Suprapubic skin (tissue), 4 donors: ENCODE data around the gene ENPP1. TPM values are rescaled to one million over a fixed set of nuclear protein-coding genes. Genes with fewer than 3 reads are reported as not detected.
"Not testable (repeated sequence)": the region's sequence is repeated elsewhere in the genome, so short reads cannot be mapped to it uniquely, and the experiment has no call there.

ENCODE experiments used
- DNase-seq, 2 donors: peaks; one replicate each; pipeline ENCODE4 v3.0.0-alpha.2; 2019; ENCODE audit warnings: low spot score in 2 of 2
- H3K27ac ChIP-seq: fragments of 200-600 bp; sonication (generic); one replicate; pipeline ENCODE4 v1.5.1; 2019
- H3K27me3 ChIP-seq: fragments of 200-600 bp; sonication (generic); one replicate; pipeline ENCODE4 v1.5.1; 2019
- H3K36me3 ChIP-seq: fragments of 200-600 bp; sonication (generic); one replicate; pipeline ENCODE4 v1.5.1; 2019
- H3K4me1 ChIP-seq: fragments of 200-600 bp; sonication (generic); one replicate; pipeline ENCODE4 v1.5.1; 2019
- H3K4me3 ChIP-seq: fragments of 200-600 bp; sonication (generic); one replicate; pipeline ENCODE4 v1.5.1; 2019; ENCODE audit warnings: mild to moderate bottlenecking
- H3K9me3 ChIP-seq: fragments of 200-600 bp; sonication (generic); one replicate; pipeline ENCODE4 v1.5.1; 2019
- EP300 ChIP-seq: sonication (generic); formaldehyde crosslinking; IDR thresholded peaks from one replicate; pipeline ENCODE4 v1.6.1; 2017; ENCODE audit warnings: antibody characterized with exemption
- POLR2A ChIP-seq, 2 donors: fragments of 450-650 bp; IDR thresholded peaks; one replicate each; pipeline ENCODE4 v1.6.1; 2017; ENCODE audit warnings: antibody characterized with exemption in 2 of 2, mild to moderate bottlenecking in 2 of 2, moderate library complexity in 2 of 2
- POLR2AphosphoS5 ChIP-seq, 3 donors: sonication (generic); formaldehyde crosslinking; IDR thresholded peaks; one replicate each; pipeline ENCODE4 v1.6.1; 2017; ENCODE audit warnings: antibody characterized with exemption in 3 of 3
- WGBS: methylation state at CpG from one replicate; pipeline ENCODE4 v1.1.5; 2018; 5-methylcytosine and 5-hydroxymethylcytosine counted together
- total RNA-seq, 4 donors: library from RNA; depleted of rRNA; stranded (reverse); fragments of >200 nt; gene quantifications; one replicate each; pipeline ENCODE4 v1.1.0, GENCODE V29; 2016
- TF ChIP-seq, protein P1 (sequence below), 2 donors: fragments of 200-600 bp in 1 of 2; fragments of 450-650 bp in 1 of 2; sonication (generic) in 1 of 2; IDR thresholded peaks; one replicate each; pipeline ENCODE4 v1.5.1; 2016 to 2019; ENCODE audit warnings: antibody characterized with exemption in 2 of 2, mild to moderate bottlenecking in 1 of 2, moderate library complexity in 1 of 2

The ENPP1 gene
- total RNA-seq, 4 donors from 2014 or later, result 2.9 to 9.1 (median 4.0) TPM

DNA sequence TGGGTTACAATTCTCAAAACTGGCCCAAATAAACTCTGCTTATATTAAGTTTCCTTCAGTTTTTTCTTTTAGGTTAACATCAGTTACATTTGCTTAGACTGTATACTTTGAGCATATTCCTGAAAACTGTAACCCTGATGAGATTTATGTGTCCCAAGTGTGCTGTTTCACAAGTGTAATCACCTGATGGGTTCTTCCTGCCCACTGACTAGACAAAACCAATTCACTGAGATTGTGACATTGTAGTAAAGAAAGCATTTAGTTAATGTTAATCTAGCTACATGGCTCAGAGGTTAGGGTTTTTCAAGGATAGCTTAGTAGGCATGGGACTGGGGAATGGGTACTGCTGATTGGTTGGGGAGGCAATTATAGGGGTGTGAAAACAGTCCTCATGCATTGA is 89.8 kb downstream of the ENPP1 start:
- no peak overlapping the region for H3K27ac ChIP-seq
- no peak overlapping the region for H3K4me3 ChIP-seq
- H3K9me3 ChIP-seq, result no peaks in the 10 kb centered on the region
- DNase-seq, result no peak
- no peaks in the 10 kb centered on the region for H3K4me1 ChIP-seq
- no peaks in the 10 kb centered on the region for H3K36me3 ChIP-seq
- H3K27me3 ChIP-seq, result no peaks in the 10 kb centered on the region
- TF ChIP-seq POLR2A (IDR thresholded peaks at IDR 0.05) (no peak), EP300 (no peak), POLR2AphosphoS5 (IDR thresholded peaks at IDR 0.05) (no peak)
- TF ChIP-seq, protein P1, sequence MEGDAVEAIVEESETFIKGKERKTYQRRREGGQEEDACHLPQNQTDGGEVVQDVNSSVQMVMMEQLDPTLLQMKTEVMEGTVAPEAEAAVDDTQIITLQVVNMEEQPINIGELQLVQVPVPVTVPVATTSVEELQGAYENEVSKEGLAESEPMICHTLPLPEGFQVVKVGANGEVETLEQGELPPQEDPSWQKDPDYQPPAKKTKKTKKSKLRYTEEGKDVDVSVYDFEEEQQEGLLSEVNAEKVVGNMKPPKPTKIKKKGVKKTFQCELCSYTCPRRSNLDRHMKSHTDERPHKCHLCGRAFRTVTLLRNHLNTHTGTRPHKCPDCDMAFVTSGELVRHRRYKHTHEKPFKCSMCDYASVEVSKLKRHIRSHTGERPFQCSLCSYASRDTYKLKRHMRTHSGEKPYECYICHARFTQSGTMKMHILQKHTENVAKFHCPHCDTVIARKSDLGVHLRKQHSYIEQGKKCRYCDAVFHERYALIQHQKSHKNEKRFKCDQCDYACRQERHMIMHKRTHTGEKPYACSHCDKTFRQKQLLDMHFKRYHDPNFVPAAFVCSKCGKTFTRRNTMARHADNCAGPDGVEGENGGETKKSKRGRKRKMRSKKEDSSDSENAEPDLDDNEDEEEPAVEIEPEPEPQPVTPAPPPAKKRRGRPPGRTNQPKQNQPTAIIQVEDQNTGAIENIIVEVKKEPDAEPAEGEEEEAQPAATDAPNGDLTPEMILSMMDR (IDR thresholded peaks at IDR 0.05), result no peak

GRCh38 chr6:131898718-131899117 is 90.9 kb downstream of the ENPP1 start:
- Histone ChIP-seq H3K4me1 (no peaks in the 10 kb centered on the region), H3K36me3 (no peaks in the 10 kb centered on the region), H3K9me3 (no peaks in the 10 kb centered on the region), H3K4me3 (no peak overlapping the region), H3K27me3 (no peaks in the 10 kb centered on the region), H3K27ac (no peak overlapping the region)
- WGBS, result 88% methylated on average over 1 of the region's 1 CpG
- no peak for DNase-seq
- TF ChIP-seq, protein P1 (IDR thresholded peaks at IDR 0.05), result no peak
- no peak for TF ChIP-seq POLR2A (IDR thresholded peaks at IDR 0.05)
- no peak for TF ChIP-seq EP300
- no peak for TF ChIP-seq POLR2AphosphoS5 (IDR thresholded peaks at IDR 0.05)

- no peaks in the 10 kb centered on the region for H3K9me3 ChIP-seq
- H3K27me3 ChIP-seq, result no peaks in the 10 kb centered on the region
- H3K4me3 ChIP-seq, result no peak overlapping the region
- no peaks in the 10 kb centered on the region for H3K4me1 ChIP-seq
- TF ChIP-seq, protein P1 (IDR thresholded peaks at IDR 0.05), result no peak
- TF ChIP-seq EP300 (no peak), POLR2A (IDR thresholded peaks at IDR 0.05) (no peak), POLR2AphosphoS5 (IDR thresholded peaks at IDR 0.05) (no peak)
- H3K36me3 ChIP-seq, result no peaks in the 10 kb centered on the region
- no peak overlapping the region for H3K27ac ChIP-seq
- no peak for DNase-seq
Observed at GRCh38 chr6:131900231-131900630, 92.4 kb downstream of the ENPP1 start.

DNA sequence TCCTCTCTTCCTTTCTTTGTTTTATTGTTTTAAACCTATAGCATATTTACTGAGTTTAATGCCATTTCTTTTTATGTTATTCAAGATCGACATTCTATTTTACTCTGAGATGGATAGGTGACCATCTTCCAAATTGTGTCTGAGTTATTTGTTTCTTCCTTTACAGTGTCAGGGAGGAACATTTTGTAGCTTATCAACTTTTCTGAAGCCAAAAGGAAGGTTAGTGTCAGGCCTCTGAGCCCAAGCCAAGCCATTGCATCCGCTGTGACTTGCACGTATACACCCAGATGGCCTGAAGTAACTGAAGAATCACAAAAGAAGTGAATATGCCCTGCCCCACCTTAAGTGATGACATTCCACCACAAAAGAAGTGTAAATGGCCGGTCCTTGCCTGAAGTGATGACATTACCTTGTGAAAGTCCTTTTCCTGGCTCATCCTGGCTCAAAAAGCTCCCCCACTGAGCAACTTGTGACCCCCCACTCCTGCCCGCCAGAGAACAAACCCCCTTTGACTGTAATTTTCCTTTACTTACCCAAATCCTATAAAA is 93.6 kb downstream of the ENPP1 start:
- not testable (repeated sequence) for H3K4me1 ChIP-seq, H3K27ac ChIP-seq, H3K36me3 ChIP-seq, DNase-seq, H3K27me3 ChIP-seq, H3K9me3 ChIP-seq, H3K4me3 ChIP-seq
- WGBS, result 89% methylated on average over 5 of the region's 5 CpGs

DNA sequence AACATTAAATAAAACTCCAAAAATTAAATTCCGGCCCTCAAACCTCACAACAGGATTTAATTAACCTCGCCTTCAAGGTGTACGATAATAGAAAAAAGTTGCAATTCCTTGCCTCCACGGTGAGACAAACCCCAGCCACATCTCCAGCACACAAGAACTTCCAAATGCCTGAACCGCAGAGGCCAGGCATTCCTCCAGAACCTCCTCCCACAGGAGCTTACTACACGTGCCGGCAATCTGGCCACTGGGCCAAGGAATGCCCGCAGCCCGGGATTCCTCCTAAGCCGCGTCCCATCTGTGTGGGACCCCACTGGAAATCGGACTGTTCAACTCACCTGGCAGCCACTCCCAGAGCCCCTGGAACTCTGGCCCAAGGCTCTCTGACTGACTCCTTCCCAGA is 95.9 kb downstream of the ENPP1 start:
- WGBS, result 82% methylated on average over 8 of the region's 12 CpGs
- not testable (repeated sequence) for H3K27me3 ChIP-seq, H3K36me3 ChIP-seq

GRCh38 chr6:131908787-131909186 is 101.0 kb downstream of the ENPP1 start:
- WGBS, result 92% methylated on average over 3 of the region's 3 CpGs

More for the DNA sequence above, 95.9 kb downstream of the ENPP1 start:
- H3K27ac ChIP-seq, H3K4me3 ChIP-seq, H3K9me3 ChIP-seq, H3K4me1 ChIP-seq, DNase-seq: not testable (repeated sequence)

More at GRCh38 chr6:131908787-131909186, 101.0 kb downstream of the ENPP1 start:
- not testable (repeated sequence) for H3K4me1 ChIP-seq, H3K27ac ChIP-seq, H3K4me3 ChIP-seq, H3K9me3 ChIP-seq, H3K36me3 ChIP-seq, DNase-seq
- H3K27me3 ChIP-seq, result peaks cover 11% of the 10 kb centered on the region
